Measurements from ENCODE around the gene ANAPC15.
A peak's percentile ranks its signal among the peaks of the same experiment; 100 is the strongest.

GRCh38 chr11:72091292-72091691 is 21.2 kb downstream of the ANAPC15 start:
- TF ChIP-seq POLR2A (IDR thresholded peaks at IDR 0.05) (no peak), CTCF (IDR thresholded peaks at IDR 0.05) (peak; percentile 84 to 94 (median 88)), EP300 (IDR thresholded peaks at IDR 0.05) (no peak), POLR2AphosphoS5 (IDR thresholded peaks at IDR 0.05) (no peak)

All from upper lobe of left lung (tissue), 4 donors.